NCI-H345 treated with DMSO at 0.1 percent for 48 hours (cell line): Measurements from ENCODE around the gene ATN1.

Experiments used
- DNase-seq: peaks from one replicate; lab custom pipeline; 2025; ENCODE audit not compliant: unreplicated experiment; lab: John Stamatoyannopoulos, UW

The ATN1 gene

GRCh38 chr12:6925239-6925539 lies 2.6 kb upstream of the ATN1 start:
- DNase-seq, result no peak

GRCh38 chr12:6925540-6926279 lies 2.0 kb upstream of the ATN1 start:
- no peak for DNase-seq

- DNase-seq, result no peak
Measured at GRCh38 chr12:6928022-6928702, 403 bp downstream of the ATN1 start.

- DNase-seq, result no peak
Measured at GRCh38 chr12:6928703-6929407, 1.1 kb downstream of the ATN1 start.

DNA sequence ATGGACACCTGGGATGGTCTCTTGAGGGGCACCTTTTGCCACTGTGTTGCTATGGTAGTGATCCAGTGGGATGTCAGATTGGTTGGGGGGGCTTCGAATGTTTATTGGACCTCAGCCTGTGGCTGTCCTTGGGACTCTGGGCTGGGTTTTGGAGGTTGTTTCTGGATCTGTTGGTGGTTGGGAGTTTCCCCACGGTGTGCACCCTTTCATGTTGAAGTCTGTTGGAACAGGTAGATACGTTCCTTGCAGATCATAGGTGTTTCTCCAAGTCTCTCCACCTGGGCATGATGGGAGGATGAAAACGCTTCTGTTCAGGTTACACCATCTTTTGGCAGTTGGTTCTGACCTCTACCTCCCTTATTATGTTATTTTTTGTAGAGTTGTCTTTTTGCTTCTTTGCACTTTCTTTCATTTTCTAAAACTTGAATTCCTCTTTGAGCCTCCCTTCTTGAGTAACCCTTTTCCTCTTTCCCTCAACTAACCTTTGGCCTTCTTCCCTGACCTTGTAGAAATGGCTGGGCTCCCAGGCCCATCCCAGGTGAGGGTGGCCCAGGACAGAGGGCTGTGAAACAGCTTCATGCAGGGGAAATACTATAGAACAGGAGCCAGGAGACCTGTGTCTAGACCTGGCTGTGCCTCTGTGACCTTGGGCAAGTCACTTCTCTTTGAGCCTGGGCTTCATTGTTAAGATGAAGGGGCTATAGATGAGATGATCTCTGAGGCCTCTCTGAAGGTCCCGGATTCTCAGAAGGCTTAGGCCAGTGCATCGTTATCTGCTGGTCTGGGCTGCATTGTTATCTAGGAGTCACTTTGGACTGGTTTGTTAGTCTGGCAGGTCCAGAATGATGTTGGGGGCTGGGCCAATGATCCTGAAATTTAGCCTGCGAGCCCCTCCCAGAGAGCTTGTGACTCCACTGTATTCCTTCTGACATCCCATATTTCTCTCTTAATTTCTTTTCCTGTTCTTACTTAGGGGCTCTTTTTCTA lies 2.0 kb downstream of the ATN1 start:
- DNase-seq, result no peak

DNA sequence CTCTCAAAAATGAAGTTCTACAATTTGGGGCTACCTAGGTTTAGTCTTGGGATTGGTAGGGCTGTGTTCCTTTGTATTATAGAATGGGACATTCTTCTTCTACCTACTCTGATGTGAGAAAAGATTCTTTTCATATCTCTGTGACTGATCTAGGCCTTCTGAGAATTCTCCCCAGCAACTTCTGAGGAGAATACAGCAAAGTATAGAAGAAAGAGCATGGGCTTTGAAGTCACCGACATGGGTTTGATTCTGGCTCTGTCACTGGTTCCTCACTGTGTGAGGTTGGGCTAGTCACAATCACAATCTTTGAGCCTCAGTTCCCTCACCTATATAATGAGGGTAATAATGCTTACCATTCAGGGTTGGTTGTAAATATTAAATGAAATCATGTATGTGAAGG lies 5.0 kb downstream of the ATN1 start:
- DNase-seq, result no peak

DNA sequence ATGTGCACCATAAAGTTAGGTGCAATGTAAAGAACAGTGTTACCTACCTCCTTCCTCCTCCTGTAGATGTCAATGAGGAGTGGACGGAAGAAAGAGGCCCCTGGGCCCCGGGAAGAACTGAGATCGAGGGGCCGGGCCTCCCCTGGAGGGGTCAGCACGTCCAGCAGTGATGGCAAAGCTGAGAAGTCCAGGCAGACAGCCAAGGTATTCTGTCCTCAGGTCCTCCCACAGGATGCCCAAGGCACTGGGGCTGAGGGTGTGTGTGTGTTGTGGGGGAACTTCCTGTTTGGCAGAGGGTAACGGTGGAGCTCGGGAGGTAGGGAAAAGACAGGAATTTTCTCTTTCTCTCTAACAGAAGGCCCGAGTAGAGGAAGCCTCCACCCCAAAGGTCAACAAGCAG lies 6.4 kb downstream of the ATN1 start:
- no peak for DNase-seq

DNA sequence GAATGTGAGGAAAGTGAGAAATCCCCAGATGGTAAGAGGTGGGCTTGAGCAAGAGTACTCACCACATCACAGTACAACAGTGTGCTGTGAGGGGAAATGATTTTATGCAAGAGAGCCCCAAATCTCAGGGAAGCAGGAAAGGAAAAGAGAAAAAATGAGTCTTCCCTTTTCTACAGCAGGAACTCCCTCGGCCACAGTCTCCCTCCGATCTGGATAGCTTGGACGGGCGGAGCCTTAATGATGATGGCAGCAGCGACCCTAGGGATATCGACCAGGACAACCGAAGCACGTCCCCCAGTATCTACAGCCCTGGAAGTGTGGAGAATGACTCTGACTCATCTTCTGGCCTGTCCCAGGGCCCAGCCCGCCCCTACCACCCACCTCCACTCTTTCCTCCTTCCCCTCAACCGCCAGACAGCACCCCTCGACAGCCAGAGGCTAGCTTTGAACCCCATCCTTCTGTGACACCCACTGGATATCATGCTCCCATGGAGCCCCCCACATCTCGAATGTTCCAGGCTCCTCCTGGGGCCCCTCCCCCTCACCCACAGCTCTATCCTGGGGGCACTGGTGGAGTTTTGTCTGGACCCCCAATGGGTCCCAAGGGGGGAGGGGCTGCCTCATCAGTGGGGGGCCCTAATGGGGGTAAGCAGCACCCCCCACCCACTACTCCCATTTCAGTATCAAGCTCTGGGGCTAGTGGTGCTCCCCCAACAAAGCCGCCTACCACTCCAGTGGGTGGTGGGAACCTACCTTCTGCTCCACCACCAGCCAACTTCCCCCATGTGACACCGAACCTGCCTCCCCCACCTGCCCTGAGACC lies 7.8 kb downstream of the ATN1 start:
- no peak for DNase-seq

DNA sequence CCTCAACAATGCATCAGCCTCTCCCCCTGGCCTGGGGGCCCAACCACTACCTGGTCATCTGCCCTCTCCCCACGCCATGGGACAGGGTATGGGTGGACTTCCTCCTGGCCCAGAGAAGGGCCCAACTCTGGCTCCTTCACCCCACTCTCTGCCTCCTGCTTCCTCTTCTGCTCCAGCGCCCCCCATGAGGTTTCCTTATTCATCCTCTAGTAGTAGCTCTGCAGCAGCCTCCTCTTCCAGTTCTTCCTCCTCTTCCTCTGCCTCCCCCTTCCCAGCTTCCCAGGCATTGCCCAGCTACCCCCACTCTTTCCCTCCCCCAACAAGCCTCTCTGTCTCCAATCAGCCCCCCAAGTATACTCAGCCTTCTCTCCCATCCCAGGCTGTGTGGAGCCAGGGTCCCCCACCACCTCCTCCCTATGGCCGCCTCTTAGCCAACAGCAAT lies 8.5 kb downstream of the ATN1 start:
- DNase-seq, result no peak

GRCh38 chr12:6936636-6937480 lies 9.1 kb downstream of the ATN1 start:
- no peak for DNase-seq

DNA sequence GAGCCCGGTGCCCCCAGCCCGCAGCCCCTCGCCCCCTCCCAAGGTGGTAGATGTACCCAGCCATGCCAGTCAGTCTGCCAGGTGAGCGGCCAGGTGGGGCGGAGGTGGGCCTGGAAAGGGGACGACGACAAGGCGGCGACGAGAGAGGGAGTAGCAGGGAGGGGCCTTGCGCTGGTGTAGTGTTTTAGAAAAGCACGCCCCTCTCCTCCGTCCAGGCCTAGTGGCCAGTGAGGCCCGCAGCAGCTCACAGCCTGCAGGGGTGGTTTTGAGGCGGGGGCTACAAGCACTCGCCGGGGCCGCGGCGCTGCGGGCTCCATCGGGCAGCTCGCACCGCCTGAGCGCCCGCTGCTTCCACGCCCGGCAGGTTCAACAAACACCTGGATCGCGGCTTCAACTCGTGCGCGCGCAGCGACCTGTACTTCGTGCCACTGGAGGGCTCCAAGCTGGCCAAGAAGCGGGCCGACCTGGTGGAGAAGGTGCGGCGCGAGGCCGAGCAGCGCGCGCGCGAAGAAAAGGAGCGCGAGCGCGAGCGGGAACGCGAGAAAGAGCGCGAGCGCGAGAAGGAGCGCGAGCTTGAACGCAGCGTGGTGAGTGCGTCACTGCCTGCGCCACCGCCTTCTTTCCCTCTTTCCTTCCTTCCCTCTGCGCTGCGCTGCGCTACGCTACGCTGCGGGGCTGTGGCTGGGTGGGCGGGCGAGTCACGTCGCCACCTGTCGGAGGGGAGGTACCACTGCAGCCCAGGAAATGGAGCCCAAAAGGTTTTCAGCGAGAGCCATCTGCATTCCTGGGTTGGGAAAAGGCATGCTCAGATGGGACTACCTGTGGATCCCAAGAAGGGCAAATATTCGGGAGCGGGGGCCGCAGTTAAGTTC lies 10.0 kb downstream of the ATN1 start:
- DNase-seq, result peak; percentile 91

DNA sequence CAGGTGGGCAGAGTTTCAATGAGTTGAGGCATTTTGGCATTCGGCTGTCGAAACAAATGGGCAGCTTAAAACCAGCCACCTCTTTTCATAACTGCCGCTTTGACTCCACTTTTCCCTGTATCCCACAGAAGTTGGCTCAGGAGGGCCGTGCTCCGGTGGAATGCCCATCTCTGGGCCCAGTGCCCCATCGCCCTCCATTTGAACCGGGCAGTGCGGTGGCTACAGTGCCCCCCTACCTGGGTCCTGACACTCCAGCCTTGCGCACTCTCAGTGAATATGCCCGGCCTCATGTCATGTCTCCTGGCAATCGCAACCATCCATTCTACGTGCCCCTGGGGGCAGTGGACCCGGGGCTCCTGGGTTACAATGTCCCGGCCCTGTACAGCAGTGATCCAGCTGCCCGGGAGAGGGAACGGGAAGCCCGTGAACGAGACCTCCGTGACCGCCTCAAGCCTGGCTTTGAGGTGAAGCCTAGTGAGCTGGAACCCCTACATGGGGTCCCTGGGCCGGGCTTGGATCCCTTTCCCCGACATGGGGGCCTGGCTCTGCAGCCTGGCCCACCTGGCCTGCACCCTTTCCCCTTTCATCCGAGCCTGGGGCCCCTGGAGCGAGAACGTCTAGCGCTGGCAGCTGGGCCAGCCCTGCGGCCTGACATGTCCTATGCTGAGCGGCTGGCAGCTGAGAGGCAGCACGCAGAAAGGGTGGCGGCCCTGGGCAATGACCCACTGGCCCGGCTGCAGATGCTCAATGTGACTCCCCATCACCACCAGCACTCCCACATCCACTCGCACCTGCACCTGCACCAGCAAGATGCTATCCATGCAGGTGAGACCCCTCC lies 10.8 kb downstream of the ATN1 start:
- DNase-seq, result no peak

DNA sequence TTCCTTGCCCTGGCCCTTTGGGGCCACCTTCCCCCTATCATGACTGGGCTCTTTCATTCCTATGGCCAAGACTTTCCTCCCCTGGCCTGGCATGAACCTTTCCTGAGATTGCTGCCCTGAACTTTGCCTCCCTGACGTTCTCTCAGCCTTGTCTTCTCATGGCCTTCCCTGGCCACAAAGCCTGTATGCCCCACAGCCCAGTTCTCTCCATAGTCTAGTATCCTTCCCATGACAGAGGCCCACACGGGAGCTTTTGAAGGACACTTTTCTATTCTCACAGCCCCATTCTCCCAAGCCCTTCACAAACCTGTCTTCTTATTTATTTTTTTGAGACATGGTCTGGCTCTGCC lies 11.4 kb downstream of the ATN1 start:
- DNase-seq, result no peak

GRCh38 chr12:6941267-6941666 lies 13.5 kb downstream of the ATN1 start:
- DNase-seq, result no peak

DNA sequence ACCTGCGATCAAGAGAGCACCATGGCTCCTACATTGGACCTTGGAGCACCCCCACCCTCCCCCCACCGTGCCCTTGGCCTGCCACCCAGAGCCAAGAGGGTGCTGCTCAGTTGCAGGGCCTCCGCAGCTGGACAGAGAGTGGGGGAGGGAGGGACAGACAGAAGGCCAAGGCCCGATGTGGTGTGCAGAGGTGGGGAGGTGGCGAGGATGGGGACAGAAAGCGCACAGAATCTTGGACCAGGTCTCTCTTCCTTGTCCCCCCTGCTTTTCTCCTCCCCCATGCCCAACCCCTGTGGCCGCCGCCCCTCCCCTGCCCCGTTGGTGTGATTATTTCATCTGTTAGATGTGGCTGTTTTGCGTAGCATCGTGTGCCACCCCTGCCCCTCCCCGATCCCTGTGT lies 14.0 kb downstream of the ATN1 start:
- no peak for DNase-seq

GRCh38 chr12:6942331-6942665 lies 14.5 kb downstream of the ATN1 start:
- no peak for DNase-seq

DNA sequence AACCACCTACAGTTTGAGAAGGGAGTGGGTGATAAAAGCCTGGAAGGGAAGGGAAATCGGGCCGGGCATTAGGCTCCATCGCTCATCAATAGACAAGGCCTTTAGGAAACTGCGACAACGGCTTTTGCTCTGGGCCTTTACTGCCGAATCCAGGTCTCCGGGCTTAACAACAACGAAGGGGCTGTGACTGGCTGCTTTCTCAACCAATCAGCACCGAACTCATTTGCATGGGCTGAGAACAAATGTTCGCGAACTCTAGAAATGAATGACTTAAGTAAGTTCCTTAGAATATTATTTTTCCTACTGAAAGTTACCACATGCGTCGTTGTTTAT lies 15.6 kb downstream of the ATN1 start:
- peak; percentile 91 for DNase-seq
